ENCODE data around the gene DTNB.

- TF ChIP-seq POLR2A (IDR thresholded peaks at IDR 0.05; ENCODE audit: low read depth, low read length) (peak; percentile 59), POU2F2 (IDR thresholded peaks at IDR 0.05; ENCODE audit: low read depth, low read length) (peak; percentile 97)
Observed at GRCh38 chr2:25402477-25402876, 270.9 kb downstream of the DTNB start.

Measured in GM12891 (cell line).